Activated T-cell treated with anti-CD3 and anti-CD28 coated beads for 4 hours (primary cell): ENCODE results near the gene CEP41.
"Not testable (repeated sequence)": the region's sequence is repeated elsewhere in the genome, so short reads cannot be mapped to it uniquely, and the experiment has no call there.

Source experiments
- DNase-seq: peaks from one replicate; pipeline ENCODE4 v3.0.0-alpha.2; 2020

CEP41 gene

DNA sequence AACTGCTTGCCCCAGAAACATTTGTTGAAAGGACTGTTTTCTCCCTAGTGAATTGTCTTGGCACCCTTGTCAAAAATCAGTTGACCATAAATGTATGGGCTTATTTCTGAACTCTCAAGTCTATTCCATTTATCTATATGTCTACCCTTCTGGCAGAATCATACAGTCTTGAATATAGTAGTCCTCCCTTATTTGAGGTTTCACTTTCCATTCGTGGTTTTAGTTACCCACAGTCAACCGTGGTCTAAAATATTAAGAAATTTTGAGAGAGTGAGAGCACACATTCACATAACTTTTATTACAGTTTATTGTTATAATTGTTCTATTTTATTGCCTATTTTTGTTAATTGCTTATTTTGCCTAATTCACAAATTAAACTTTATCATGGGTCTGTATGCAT is 17.4 kb upstream of the CEP41 start:
- DNase-seq, result no peak

DNA sequence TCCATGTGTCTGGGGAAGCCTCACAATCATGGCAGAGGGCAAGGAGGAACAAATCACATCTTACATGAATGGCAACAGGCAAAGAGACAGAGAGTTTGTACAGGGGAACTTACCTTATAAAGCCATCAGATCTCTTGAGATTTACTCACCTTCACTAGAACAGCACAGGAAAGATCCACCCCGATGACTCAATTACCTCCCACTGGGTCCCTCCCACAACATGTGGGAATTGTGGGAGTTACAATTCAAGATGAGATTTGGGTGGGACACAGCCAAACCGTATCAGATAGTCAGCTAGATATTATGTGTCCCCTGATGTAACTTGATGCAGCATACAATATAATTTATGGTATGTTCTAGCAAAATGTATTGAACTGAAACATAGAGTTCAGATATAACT is 14.1 kb upstream of the CEP41 start:
- no peak for DNase-seq

DNA sequence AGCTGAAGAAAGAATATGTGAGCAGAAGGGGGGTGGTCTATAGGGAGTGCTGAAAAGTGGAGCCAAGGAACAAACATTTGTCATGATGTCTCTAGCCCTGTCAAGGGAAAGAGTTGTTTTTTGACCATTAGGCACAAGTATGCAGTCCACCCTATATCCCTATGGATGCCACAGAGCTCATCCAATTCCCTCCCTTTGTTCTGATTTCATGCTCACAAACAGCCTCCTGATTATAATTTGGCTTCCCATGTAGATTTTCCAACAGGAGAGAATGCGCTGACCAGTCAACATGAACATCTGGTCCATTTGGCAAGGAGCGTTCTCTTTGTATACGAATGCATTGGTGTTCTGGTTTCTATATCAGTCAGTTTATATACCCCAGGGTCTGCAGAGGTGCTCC is 12.1 kb upstream of the CEP41 start:
- DNase-seq, result no peak

DNA sequence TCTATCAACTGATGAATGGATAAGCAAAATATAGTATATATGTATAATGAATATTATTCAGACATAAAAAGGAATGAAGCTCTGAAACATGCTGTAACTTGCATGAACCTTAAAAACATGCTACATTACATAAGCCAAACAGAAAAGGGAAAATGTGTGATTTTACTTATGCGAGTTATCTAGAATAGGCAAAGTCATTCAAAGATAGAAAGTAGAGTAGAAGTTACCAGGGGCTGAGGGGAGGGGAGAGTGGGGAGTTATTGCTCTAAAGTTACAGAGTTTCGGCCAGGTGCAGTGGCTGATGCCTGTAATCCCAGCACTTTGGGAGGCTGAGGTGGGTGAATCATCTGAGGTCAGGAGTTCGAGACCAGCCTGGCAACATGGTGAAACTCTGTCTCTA is 10.5 kb upstream of the CEP41 start:
- DNase-seq, result not testable (repeated sequence)

DNA sequence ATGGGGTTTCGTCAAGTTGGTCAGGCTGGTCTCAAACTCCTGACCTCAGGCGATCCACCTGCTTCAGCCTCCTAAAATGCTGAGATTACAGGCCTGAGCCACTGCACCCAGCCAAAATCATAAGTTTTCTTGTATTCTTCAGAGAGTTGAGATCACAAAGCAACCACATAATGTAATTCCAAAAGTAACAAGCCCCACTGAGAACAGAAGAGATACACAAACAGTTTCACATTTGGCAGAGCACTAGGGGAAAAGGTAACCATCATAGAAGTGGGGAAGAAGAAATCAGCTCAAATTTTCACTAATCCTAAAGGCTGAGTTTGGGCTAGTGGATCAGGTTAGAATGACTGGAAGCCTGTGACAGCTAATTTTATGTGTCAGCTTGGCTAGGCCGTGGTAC is 5.4 kb upstream of the CEP41 start:
- DNase-seq, result no peak

DNA sequence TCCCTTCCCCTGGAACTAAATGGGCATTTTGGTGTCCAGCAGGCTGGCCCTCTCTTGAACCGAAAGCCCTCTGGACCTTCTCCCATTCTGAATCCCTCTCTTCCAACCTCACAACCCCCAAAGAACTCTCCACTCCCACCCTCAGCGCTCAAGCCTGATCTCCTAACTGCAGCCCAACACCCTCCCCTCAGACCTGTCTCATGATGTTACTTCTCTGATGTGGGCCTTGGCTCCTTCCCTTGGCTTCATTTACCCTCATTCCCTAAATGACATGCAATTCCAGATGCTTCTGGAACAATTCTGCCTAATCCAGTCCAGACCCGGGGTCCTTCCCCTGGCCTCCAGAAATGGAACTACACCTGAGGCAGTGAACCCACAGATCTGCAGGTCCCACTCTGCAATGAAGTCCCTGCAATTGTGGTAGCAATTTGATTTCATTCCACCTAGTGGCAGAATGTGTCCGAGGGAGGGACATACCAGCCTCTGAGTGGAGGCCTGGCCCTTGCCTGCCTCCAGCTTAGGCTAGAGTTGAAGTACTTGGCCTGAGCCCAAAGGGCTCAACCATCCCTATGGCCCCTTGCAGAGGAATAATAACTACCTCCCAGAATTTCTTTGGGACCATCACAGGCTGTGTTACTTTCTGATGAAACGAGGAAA is 4.1 kb upstream of the CEP41 start:
- DNase-seq, result no peak

DNA sequence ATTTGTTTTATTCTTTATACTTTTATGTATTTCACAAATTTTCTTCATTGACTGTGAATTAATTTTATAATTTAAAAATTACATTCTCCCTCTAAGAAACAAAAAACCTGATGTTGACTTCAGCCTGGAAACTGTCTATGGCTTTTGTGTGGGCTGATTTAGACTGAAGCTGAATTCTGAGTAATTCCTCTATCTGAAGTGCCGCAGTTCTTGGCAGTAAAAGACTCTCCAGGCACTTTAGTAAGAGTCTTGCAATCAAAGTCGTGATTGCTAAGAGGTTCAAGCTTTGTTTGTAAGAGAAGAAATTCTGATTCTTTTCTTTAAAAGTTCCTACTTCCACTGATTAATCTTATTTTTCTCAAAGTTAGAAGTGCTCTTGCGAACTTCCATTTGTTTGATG is 3.4 kb upstream of the CEP41 start:
- DNase-seq, result no peak

DNA sequence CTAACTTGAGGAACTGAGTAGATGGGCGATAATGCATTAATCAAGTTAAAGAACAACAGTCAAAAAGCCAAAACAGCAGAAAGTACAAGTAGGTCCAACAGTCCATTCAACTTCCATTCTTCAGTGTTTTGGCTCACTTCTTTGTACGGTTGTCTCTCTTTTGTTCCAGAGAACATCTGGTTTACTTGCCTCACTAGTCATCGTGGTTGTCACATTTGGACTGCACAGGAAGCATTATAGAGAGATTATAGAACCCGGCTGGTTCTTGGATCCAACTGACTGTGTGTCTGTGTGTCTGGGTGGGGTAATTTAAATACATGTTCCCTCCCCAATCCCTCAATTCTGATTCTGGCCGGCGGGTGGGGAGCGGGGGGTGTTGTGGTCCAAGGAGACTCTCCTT is 1.8 kb upstream of the CEP41 start:
- DNase-seq, result no peak

DNA sequence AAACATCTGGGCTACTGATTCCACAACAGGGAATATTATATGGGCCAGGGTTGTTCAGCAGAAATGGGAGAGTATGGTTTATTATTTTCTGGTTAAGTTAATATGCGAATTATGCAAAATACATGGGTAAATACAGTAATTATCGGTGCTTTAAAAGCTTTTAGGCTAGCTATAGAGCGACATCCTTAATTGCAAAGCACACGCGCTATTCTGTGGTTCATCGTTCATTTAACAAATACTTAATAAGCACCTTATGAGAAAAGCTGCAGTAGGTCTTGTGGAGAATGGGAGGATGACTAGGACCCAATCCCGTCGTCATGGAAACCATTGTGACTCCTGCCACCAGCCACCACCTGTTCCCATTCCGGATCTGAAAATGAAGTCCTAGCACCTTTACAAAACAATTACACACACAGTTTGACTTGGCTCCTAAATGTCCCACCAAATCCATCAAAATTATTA is 623 bp upstream of the CEP41 start:
- no peak for DNase-seq

DNA sequence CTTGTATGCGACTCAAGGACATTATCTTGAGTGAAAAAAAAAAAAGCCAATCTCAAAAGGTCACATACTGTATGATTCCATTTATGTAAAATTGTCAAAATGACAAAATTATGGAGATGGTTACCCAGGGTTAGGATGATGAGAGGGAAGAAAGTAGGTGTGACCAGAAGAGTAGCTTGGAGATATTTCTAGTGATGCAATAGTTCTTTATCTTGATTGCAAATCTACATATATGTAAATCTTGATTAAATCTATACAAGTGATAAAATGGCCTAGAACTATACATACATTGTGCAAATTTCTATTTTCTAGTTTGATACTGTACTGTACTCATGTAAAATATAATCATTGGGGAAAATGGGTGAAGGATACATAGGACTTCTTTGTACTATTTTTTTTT is 4.6 kb downstream of the CEP41 start:
- DNase-seq, result no peak

DNA sequence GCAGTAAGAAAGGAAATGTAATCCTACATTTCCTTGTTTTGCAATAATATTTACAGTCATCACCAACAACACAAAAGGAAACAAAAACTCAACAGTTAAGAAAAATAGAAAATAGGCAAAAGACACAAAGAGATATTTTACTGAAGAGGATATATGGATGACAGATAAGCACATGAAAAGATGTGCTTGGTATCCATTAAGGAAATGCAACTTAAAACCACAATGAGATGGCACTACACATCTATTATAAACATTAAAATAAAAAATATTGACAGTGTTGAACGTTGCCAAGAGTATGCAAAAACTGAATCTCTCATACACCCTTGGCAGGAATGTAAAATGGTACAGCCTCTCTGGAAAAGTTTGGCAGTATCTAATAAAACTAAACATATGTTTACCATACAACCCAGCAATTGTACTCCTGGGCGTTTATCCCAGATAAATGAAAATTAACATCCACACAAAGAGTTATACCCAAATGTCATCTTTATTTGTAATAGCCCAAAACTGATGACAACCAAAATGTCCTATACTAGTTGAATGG is 5.4 kb downstream of the CEP41 start:
- DNase-seq, result no peak

DNA sequence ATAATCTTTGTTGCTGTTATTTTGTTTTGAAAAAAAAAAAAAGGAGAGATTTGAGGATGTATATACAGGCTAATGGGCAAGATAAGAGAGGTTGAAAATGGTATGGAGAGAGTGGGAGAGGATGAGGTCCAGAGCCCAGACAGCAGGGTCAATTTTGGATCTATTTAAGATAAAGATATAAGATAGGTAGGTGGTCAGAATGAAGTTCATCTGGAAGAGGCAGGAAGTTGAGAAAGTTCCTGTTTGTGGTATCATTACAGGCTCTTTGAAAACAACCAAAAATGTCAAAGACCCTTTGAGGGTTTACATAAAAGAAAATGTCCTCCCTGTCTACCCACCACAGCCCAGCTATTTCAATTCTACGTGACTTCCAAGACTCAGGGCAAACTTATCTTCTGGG is 7.5 kb downstream of the CEP41 start:
- DNase-seq, result no peak

DNA sequence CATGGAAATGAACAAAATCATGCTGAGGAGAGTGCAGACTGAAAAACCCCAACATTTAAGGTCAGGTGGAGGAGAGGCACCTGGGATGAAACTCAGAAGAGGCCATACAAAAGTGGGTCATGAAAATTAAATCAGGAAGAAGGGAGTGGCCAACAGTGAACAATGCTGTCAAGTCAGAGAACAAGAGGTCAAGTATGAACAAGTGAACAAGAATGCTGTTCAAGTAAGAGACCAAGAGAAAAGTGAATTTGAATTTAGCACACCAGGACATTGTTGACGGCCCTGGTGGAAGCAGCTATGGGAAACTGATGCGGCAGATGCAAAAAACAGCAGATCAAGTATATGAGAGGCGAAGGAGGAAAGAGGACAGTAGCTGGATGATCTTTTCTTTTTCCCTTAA is 7.9 kb downstream of the CEP41 start:
- DNase-seq, result no peak

DNA sequence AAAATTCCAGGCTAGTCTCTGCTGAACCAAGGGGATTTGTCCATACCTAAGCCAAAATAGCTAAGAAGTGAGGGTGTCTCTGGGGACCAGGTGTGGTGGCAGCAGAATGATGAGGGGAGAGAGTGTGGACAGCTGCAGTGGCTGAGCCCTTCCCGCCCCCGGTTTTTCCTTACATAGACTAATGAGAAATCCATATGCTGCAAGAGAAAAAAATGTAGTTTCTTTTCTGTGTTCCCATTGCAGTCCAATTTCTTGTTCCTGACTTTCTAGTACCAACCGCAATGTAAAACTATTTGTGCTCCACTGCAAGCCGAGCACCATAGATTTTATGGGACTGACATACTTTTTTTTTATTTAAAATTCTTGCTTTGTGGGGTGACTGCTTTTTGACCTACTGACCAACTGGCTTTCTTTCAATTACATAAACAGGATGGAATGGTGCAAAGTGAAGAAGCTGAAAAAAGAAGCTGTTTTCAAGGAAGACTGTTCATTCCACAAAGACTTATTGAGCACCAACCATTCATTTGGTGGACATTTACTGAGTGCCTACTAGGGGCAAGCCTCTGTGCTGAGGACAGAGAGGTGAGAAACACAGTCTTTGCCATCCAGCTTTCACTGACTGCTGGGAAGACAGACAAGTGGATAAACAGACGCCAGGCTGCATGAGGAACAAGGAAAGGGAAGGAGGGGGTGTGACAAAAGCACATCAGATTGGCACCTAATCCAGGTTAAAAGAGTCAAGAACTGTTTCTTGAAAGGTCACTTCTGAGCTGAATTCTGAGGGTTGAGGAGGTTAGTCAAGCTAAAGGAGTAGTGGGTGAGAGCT is 9.8 kb downstream of the CEP41 start:
- DNase-seq, result no peak

DNA sequence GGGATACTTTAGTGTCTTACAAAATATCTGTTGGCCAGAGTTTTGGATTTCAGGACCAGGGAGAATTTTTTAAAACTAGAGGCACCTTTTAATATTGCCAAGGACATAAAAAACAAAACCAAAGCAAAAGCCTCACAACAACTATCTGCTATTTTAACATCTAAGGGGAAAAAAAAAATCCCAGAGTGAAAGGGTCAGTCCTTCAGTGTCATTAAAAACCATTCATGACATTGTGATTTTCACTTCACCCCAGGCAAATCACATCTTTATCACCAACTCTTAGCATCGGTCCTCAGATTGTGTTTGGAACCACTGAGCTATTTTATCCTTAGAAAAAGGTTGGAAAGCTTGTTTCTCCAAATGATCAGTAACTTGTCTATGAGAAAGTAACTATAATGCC is 10.7 kb downstream of the CEP41 start:
- DNase-seq, result no peak

DNA sequence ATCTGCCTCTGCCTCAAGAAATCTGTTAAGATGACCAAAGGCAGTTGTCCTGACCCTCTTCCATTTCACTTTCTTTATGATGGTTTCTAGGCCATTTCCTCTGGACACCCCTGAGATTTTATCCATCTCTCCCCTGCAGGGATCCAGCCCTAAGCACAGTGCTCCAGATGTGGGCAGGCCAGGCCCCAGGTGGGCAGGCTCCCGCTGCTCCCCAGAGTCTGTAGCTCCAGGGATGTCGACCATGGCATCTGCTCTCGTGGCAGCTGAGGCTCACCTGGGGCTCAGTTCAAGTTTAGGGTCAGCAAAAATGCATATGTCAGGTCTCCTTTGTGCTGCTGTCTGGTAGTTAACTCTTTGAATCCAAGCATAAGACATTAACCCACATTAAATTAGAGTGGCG is 11.8 kb downstream of the CEP41 start:
- DNase-seq, result no peak

DNA sequence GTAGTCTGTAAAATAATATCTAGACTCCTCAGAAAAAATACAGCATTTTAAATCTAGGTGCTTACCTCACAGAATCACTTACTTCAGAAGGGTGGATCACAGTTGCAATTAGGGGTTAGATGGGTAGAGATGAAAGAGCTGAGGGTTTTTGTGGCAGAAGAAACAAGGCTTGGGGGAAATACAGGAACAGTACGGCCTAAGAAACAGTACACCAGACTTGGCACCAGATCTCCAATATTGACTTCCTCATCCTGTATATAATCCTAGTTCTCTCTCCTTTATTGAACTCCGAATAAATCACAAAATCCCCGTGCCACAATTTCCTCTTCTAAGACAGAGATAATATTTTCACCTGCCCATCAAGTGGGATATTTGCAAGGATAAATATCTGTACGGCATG is 14.3 kb downstream of the CEP41 start:
- no peak for DNase-seq

DNA sequence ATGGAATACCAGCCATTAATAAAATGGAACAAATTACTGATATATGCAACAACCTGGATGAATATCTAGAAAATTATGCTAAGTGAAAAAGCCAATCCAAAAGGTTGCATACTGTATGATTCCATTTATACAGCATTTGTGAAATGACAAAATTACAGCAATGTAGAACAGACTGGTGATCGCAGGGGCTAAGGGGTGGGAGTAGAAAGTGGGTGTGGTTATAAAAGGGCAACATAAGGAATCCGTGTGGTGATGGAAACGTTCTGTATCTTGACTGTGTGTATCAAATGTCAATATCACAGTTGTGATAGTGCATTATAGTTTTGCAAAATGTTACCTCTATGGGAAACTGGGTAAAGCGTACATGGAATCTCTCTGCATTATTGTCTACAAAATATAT is 15.0 kb downstream of the CEP41 start:
- no peak for DNase-seq

DNA sequence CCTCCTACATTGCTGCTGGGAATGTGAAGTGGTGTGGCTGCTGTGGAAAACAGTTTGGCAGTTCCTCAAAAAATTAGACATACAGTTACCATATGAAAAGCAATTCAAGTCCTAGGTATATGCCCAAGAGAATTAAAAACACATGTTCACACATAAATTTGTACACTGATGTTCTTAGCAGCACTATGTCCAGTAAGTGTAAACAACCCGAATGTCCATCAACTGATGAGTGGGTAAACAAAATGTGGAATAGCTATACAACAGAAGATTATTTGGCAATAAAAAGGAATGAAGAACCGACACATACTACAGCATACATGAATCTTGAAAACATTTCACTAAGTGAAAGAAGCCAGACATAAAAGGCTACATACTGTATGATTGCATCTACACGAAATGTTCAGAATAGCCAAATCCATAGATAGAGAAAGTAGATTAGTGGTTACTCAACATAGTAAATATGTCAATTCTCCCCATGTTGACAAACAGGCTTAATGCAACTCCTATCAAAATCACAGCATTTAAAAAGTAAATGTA is 17.2 kb downstream of the CEP41 start:
- DNase-seq, result no peak

DNA sequence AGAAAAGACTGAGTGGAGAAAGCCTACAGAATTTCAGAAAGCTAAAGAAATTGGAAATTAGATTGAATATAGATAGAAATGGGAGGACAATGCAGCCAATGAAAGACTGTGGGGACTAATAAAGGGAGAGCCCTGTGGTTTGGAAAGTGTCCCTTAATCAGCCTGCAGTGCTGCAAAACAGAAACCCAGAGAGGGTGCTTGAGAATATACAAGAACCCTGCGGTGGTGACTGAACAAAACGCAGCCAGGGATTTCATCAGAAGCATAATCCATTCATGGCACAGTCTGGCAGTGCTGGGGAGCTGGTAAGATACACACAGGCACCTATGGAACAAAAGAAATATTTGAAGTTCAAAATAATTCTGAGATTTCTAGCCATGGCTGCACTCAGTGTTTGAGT is 19.1 kb downstream of the CEP41 start:
- no peak for DNase-seq

DNA sequence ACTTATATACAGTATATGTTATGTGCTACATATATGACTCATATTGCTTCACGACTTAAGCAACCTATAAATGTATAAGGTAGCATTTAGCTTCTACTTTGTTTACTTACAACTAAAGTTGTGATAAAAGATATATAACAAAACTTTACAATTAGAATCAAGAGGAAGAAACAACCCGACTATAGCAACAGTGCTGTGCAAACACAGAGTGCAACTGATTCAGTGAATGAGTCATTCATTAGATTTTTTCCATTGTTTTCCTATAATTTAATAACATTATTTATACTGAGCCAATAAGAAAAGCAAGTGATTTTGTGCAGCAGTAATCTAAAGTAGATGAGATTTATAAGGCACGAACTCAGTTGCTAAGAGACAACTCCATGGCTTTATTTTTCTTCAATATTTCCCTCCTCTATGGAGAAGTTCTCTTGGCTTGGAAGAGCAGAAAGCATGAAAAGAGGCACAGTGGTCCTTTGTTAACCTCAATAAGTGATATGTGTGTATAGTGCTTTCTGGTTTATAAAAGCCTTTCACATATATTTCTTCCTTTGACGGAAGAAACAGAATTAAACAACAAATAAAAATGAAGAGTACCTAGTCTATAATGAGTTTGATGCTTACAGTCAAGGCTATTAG is 19.8 kb downstream of the CEP41 start:
- no peak for DNase-seq

DNA sequence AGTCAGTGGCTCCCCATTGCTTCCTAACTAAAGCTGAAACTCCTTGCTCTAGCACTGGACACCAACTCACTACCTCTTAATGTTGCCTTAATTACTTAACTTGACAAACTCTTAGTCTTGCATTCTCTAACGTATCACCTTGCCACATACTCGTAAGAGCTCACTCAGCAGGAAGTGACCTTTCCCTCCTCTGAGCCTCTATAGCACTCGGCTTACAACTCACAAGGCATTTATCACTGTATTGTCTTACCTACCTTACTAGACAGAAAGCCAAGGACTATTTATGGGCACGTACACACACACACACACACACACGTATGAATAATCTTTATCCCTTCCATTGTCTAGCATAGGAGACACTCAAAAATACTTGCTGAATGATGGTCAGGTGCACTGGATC is 21.2 kb downstream of the CEP41 start:
- no peak for DNase-seq

DNA sequence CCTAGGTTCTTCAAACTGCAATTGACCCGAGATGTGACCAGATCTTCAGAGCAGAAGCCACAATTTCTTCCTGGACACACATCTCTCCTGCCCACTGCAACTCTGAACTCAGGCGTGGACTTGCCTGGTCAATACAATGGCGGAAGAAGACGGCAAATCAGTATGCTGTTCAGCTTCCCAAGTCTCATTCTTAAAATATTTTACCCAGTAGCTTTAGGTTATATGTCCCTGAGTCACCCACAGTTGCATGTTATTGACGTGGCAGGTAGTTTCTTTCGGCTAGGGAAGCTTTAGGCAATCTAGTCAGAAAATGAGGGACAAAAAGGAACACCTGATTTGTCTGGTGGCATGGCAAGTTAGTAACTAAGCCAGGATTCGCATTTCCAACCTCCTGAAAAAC is 22.5 kb downstream of the CEP41 start:
- no peak for DNase-seq

DNA sequence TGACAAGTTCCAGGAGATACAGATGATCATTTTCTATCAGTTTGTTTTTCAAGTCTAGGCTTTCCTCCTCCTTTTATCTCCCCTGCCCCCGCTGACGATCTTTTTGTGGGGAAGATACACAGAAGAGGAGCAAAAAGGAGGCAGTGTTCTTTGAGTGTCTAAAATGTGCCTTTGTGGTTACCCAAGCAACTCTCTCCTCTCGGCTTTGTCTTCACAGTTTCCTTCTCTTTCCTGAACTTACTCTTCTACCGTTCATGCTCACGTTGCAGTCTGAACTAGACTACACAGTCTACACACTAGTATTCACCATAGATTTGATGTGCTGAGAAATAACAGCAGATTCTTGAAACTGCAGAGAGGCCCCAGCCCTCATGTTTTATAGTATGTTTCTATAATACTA is 23.6 kb downstream of the CEP41 start:
- DNase-seq, result no peak
